Keratinocyte (primary cell): ENCODE results near the gene U2SURP.

Experiments
- CTCF ChIP-seq, 3 experiments: IDR thresholded peaks in 1 of 3; conservative IDR thresholded peaks in 1 of 3; optimal IDR thresholded peaks in 1 of 3; 2 replicates in 2 of 3; 3 replicates in 1 of 3; pipeline versions ENCODE3 to v1.5.1; 2011; ENCODE audit warnings: low read length in 3 of 3, mild to moderate bottlenecking in 3 of 3, moderate library complexity in 2 of 3, control low read depth in 1 of 3, inconsistent platforms in 1 of 3; ENCODE audit not compliant: insufficient read depth in 2 of 3; ENCODE audit errors: extremely low read depth in 1 of 3
- EZH2 ChIP-seq: IDR thresholded peaks from one replicate; pipeline ENCODE4 v1.6.1; 2012; ENCODE audit warnings: inconsistent platforms, mild to moderate bottlenecking, low read length, moderate library complexity

GRCh38 chr3:142960322-142960850, 41.0 kb upstream of the U2SURP start:
- TF ChIP-seq CTCF (optimal IDR thresholded peaks at IDR 0.05 in 1 of 3, IDR thresholded peaks at IDR 0.05 in 1 of 3, conservative IDR thresholded peaks at IDR 0.05 in 1 of 3; ENCODE audit: extremely low read depth in 1 of 3, insufficient read depth in 2 of 3, low read length in 3 of 3) (no peak), EZH2 (no peak)
